Fibroblast of skin of back (primary cell): ENCODE results near the gene MRPS15.
A peak's percentile ranks its signal among the peaks of the same experiment; 100 is the strongest.
"Not testable (repeated sequence)": the region's sequence is repeated elsewhere in the genome, so short reads cannot be mapped to it uniquely, and the experiment has no call there.

Experiments used
- DNase-seq: peaks from one replicate; pipeline ENCODE4 v3.0.0-alpha.2; 2013

The MRPS15 gene

DNA sequence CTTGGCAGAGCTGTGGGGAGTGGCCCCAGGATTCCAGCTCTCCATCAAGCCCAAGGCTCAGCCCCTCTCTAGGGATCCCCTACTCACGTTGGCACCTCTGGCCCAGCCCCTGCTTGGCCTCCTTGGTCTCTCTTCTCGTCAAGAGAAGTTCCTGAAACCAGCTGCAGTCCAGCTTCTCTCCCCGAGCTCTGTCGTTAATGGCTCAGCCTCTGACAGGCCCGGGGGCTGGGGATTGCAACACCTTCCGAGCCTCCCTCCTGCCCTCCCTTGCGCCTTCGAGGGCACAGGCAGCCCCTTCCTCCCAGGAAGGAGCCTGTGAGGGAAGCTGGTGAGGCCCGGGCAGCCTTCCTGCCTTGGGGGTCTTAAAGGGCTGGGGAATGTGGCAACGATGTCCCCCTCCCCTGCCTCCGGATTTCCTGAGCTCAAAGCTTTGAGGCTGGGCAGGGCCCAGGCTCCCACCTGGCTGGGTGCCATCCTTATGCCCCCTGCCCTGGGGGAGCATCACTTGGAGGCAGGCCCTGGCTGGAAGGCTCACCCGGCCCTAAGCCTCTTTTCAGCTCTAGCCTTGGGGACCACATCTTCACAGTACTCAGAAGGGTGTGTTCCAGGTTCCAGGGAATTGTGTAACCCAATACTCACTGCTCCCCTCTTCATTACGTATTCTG, 18.7 kb upstream of the MRPS15 start, which contains the start of gene CSF3R:
Gene CSF3R, minus strand, starts transcription at position 190 of the 665 bp plus-strand sequence. CDS start 3,417 bp downstream, outside the sequence.
- no peak for DNase-seq

DNA sequence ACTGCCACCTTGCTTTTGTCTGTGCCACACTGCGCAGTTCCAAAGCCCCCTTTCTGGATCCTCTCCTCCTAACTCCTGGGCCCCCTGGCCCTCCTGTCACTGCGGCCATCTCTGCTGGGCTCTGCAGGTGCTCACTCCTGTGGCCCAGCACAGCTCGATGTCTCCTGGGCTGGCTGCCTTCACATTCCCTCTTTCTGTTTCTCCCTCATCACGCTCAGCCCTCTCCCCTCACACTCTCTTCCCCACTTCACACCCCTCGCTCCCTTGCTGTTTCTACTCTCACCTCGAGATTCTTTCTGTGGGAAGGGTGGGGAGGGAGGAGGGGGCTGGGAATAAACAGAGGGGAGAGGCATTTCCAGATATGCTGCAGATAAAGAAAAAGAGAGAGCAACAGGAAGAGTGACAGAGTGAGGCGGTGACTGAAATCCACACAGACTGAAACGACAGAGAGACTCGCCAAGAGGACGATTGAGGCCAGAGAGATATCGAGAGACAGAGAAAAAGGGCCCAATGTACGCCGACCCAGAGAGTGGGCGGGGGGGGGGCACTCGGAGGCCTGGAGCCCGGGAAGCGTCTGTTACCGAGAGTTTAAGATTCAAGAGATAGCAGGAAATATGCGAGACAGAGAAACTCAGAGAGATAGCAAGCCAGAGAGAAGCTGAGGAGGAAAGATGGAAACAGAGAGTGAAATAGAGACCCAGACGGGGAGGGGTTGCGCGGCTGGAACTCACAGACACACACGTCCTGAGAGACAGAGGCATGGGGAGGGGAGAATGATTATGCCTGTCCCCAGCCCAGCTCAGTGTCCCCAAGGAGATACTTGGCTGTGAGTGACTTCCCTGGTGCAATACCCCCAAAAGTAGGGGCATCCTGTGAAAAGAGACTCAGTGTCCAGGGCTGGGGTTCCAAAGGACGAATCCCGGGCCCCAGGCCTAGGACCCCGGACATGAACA, 17.9 kb upstream of the MRPS15 start:
- no peak for DNase-seq

DNA sequence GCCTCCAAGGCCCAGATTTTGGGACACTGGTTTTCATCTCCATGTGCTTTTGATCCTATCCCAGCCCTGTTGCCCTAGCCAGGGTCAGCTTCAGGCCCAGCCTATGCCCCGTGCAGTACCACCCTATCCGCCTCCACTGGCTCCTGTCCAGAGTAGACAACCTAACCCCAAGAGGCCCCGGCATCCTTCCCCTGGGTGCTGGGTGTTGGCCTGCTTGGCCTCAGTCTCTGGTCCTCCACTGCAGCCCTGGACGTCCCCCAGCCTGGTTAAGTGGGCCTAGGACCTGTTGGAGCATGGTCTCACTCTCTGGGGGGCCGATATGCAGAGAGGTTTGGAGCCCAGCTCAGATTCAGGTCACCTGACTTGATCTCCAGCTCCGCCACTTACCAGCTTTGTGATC, 16.9 kb upstream of the MRPS15 start:
- no peak for DNase-seq

DNA sequence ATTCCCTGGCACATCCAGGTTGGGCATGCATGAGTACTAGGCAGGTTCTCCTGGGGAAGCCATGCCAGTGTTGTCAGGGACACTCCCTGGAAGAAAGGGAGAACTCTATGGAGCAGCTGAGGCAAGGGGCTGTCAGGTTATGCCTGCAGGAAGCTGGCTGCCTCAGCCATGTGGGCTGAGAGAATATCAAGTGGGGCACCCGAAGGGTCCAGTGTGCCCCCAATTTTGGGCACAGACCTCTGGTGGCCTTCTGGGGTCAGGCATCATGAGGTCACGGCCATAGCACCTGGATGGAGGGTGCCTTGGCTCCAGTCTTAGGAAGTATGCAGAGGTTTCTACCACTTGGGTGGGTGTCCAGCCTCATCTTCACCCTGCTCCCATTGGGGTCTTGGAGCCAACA, 16.0 kb upstream of the MRPS15 start:
- DNase-seq, result no peak

GRCh38 chr1:36479505-36480051, 15.4 kb upstream of the MRPS15 start:
- peak; percentile 8 for DNase-seq

DNA sequence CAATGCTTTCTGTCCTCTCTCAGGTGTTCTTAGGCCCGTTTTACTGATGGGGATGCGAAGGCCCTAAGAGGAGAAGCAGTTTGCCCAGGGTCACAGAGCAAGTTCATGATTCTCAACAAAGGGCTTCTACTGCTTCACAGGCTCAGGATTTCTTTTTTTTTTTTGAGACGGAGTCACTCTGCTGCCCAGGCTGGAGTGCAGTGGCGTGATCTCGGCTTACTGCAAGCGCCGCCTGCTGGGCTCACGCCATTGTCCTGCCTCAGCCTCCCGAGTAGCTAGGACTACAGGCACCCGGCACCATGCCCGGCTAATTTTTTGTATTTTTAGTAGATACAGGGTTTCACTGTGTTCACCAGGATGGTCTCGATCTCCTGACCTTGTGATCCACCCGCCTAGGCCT, 13.4 kb upstream of the MRPS15 start:
- DNase-seq, result not testable (repeated sequence)

- DNase-seq, result no peak
Observed at GRCh38 chr1:36476945-36477344, 12.8 kb upstream of the MRPS15 start.

DNA sequence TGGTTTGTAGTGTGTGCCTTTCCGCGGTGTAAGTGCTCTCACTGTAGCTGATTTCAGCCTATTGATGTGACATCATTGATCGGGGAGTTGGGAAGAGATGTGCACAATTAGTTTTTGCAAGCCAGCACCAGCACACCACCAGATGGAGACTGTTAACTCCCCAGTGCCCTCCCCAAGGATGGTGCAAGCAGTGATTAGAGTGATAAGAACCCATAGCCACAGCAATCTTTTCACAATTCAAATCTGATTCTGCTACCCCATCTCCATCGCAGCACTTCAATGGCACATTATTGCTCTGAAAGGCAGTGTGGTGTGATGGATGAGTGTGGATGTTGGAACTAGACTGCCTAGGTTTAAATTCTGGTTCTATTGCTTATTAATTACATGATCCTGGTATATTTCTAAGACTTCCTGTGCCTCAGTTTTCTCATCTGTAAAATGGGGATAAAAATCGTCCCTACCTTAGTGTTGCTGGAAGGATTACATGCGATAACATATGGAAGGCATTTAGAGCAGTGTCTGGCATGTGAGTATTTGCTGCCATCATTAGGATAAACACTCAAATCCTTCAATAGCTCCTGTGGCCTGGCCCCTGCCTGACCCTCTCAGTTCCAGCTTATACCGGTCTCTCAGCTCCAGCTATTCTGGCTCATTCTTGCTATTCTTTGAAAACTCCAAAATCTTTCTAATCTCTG, 11.9 kb upstream of the MRPS15 start:
- DNase-seq, result no peak

- no peak for DNase-seq
Observed at GRCh38 chr1:36475341-36475740, 11.2 kb upstream of the MRPS15 start.

- DNase-seq, result no peak
Observed at GRCh38 chr1:36472656-36473055, 8.5 kb upstream of the MRPS15 start.

GRCh38 chr1:36471830-36472641, 7.9 kb upstream of the MRPS15 start:
- DNase-seq, result no peak

GRCh38 chr1:36469163-36469562, 5.0 kb upstream of the MRPS15 start:
- DNase-seq, result no peak

- DNase-seq, result no peak
Observed at GRCh38 chr1:36467700-36468455, 3.7 kb upstream of the MRPS15 start.

DNA sequence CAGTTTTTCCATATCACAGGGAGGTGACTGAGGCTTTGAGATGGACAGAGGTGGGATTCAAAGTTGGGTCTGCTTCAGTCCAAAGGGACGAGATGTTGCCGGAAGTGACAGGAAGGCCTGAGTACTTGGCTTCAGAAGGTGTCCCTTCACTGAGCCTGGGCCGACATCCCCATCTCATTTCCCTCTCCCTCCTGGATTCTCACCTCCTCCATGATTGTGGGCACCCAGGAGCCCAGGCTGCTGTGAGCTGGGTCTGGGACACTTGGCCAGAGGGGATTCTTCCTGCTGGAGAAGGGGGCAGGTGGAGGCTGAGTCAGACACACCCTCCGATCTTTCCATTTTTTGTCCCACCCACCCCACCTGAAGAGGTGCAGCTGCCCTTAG, 2.8 kb upstream of the MRPS15 start:
- DNase-seq, result no peak

DNA sequence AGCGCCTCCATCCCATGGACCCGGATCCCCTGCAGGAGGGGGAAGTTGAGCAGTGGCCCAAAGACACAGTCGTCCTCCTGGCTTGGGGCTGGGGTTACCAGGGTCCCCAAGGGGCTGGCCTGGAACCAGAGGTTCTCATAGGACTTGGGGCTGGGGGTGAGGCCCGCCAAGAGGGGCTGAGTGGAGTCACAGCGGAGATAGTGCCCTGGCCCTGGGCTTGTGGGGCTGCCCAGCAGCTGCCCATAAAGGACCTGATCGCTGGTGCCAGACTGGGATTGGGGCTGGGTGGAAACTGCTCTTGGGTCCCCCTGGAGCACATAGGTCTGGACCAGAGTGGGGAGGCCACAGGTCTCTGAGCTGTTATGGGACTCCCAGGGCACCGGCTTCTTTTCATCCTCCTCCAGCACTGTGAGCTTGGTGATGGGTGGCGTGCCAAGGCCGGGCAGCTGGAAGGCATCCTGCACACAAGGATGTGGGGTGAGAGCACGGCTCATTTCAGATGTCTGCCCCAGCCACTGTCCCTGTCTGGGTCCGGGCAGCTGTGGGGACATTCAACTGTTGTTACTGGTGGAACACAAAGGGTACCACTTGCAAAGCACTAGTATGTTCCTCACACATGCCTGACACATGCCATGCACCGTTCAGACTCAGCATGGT, 2.3 kb upstream of the MRPS15 start:
- DNase-seq, result no peak

DNA sequence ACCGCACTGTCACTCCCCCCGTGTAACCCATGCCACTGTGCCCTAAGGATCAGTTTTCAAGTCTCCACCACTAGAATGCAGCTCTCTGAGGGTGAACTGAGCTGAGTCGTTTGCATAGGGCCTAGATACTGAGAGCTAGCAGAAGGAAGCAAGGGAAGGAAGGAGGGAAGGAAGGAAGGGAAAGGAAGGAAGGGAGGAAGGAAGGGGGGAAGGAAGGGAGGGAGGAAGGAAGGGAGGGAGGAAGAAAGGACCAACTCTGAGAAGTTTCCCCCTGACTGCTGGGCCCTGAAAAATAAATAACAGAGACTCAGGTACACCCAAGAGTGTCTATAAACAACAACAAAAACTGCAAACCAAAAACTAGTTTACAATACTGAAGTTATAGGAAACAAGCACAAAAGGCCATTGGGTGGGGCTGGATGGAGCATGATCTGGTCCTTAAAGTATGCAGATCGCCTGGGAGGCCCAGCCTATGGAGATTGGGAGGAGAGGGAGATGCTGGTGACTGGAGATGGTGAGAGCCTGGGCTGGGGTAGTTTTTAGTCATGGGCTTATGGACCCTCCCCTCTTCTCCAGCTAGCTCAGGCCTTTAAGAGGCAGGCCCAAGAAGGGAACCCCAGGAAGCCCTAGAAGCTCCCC, 1.7 kb upstream of the MRPS15 start:
- DNase-seq, result peak; percentile 63

- DNase-seq, result no peak
Observed at GRCh38 chr1:36464605-36465393, 615 bp upstream of the MRPS15 start.

DNA sequence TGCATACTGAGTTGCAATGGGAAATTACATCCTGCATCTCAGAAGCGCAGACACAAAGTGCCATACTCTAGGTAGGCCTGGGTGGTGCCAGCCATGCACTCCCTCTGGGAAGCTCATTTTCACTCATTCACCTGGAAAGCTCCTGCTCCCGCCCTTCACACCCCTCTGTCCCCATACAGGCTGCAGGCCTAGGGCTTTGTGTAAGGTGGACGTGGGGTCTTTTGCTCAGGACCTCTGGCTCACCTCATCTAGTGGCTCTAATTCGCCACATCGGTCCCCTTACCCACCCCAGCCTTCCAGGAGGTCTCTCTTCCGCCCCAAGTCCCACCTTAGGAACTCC, 751 bp downstream of the MRPS15 start:
- no peak for DNase-seq

GRCh38 chr1:36458910-36459309, 5.3 kb downstream of the MRPS15 start:
- no peak for DNase-seq
